Measurements from ENCODE around the gene GDF2.

Gene GDF2

GRCh38 chr10:47290338-47290737 is 31.9 kb upstream of the GDF2 start:
- no peak for DNase-seq (ENCODE audit: low read depth)
- no peak overlapping the region for H3K4me3 ChIP-seq (ENCODE audit: low read depth, low read length)
- TF ChIP-seq, protein P1, sequence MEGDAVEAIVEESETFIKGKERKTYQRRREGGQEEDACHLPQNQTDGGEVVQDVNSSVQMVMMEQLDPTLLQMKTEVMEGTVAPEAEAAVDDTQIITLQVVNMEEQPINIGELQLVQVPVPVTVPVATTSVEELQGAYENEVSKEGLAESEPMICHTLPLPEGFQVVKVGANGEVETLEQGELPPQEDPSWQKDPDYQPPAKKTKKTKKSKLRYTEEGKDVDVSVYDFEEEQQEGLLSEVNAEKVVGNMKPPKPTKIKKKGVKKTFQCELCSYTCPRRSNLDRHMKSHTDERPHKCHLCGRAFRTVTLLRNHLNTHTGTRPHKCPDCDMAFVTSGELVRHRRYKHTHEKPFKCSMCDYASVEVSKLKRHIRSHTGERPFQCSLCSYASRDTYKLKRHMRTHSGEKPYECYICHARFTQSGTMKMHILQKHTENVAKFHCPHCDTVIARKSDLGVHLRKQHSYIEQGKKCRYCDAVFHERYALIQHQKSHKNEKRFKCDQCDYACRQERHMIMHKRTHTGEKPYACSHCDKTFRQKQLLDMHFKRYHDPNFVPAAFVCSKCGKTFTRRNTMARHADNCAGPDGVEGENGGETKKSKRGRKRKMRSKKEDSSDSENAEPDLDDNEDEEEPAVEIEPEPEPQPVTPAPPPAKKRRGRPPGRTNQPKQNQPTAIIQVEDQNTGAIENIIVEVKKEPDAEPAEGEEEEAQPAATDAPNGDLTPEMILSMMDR (IDR thresholded peaks at IDR 0.05; ENCODE audit: insufficient read depth, low read depth, low read length, missing control alignments): no peak

GRCh38 chr10:47291682-47292081 is 30.6 kb upstream of the GDF2 start:
- TF ChIP-seq, protein P1 (IDR thresholded peaks at IDR 0.05; ENCODE audit: insufficient read depth, low read depth, low read length, missing control alignments): no peak
- no peak for DNase-seq (ENCODE audit: low read depth)
- H3K4me3 ChIP-seq (ENCODE audit: low read depth, low read length): no peak overlapping the region

DNA sequence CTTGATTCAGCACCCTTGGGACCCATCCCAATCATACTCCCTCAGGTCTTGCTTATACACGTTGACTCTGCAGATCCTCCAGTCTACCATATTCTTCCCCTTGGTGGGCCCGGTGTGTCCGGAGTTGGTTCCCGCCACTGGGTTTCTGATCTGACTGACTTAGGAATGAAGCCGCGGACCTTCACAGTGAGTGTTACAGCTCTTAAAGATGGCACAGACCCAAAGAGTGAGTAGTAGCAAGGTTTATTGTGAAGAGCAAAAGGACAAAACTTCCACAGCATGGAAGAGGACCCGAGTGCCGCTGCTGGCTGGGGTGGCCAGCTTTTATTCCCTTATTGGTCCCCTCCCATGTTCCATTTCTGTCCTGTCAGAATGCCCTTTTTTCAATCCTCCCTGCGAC is 28.2 kb upstream of the GDF2 start:
- H3K4me3 ChIP-seq (ENCODE audit: low read depth, low read length): no peak overlapping the region
- TF ChIP-seq, protein P1 (IDR thresholded peaks at IDR 0.05; ENCODE audit: insufficient read depth, low read depth, low read length, missing control alignments): no peak
- no peak for DNase-seq (ENCODE audit: low read depth)

- DNase-seq (ENCODE audit: low read depth): no peak
- TF ChIP-seq, protein P1 (IDR thresholded peaks at IDR 0.05; ENCODE audit: insufficient read depth, low read depth, low read length, missing control alignments): no peak
Observed at GRCh38 chr10:47294501-47294900, 27.8 kb upstream of the GDF2 start.

DNA sequence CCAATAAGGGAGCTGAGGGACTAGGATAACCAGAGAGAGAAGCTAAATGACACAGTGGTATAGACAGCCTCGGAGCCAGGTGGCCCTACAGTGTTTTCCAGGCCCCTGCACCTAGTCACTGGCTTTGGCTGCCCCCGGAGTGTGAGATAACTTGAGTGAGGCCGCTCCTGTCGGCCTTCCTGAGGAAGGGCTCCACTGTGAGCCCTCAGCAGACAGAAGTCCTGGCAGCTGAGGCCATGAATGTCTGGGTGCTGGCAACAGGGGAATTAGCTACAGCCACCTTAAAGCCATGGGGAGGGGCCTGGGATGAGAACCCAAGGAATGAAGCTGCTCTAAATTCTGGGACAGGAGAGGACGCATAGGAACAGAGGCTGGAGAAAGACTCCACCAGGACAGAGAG is 26.8 kb upstream of the GDF2 start:
- DNase-seq (ENCODE audit: low read depth): no peak
- TF ChIP-seq, protein P1 (IDR thresholded peaks at IDR 0.05; ENCODE audit: insufficient read depth, low read depth, low read length, missing control alignments): no peak
- no peak overlapping the region for H3K4me3 ChIP-seq (ENCODE audit: low read depth, low read length)

More at GRCh38 chr10:47294501-47294900, 27.8 kb upstream of the GDF2 start:
- H3K4me3 ChIP-seq (ENCODE audit: low read depth, low read length): no peak overlapping the region

DNA sequence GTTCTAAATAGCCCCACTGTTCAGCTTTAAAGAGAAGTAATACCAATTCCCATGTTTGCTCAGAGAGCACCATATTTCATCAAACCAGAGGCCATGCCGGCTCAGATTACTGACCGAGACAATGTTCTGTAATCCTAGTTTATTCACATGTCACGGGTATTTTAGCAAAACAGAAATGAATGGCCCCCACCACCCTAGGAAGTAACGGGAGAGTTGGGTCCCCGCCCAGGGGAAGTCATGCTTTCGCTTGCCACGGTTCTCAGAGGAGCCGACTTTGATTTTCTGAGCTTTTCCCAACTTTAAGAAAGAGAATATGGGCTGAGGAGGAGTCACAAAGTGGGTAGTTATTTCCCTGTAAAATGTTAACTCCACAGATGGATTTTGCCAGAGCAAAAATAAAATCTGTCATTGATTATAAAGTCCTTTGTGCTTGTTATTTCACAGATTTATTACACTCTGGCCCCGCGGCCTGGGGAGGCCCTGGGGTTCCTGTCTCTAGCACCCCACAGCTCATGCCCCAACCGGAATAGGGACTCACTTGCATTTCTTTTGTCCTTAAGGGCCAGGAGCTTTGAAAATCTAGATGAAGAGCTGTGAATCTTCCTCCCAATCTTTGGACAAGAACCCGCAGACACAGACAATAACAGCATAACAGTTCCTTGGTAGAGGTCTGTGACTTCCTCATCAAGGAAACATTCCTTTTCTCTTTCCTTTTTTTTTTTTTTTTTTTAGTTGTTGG is 25.9 kb upstream of the GDF2 start:
- H3K4me3 ChIP-seq (ENCODE audit: low read depth, low read length): no peak overlapping the region
- TF ChIP-seq, protein P1 (IDR thresholded peaks at IDR 0.05; ENCODE audit: insufficient read depth, low read depth, low read length, missing control alignments): no peak
- no peak for DNase-seq (ENCODE audit: low read depth)

DNA sequence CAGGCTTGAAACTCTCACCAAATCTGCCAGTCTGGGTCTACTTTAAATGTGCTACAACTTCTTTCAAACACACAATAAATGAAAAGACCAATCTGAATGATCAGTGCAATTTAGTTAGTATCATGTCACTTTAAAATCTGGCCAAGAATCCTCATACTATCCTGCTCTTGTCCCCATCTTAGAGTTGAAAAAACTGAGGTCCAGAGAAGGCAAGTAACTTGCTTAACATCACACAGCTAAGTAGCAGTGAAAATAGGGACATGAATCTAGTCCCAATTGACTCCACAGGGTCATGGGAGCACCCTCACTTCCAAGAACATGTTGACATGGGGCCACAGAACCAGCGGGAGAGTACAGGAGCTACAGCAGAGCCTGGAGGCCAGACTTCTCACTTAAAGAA is 25.3 kb upstream of the GDF2 start:
- no peak overlapping the region for H3K4me3 ChIP-seq (ENCODE audit: low read depth, low read length)
- no peak for DNase-seq (ENCODE audit: low read depth)
- TF ChIP-seq, protein P1 (IDR thresholded peaks at IDR 0.05; ENCODE audit: insufficient read depth, low read depth, low read length, missing control alignments): no peak

Data from GM12865 (cell line).